Endothelial cell of umbilical vein (primary cell): ENCODE results near the gene AFAP1L2.

ENCODE experiments used
- EZH2 ChIP-seq: IDR thresholded peaks from 2 replicates; pipeline ENCODE4 v1.6.1; 2012; ENCODE audit warnings: borderline replicate concordance, low read depth, mild to moderate bottlenecking, moderate library complexity, low read length, inconsistent platforms; ENCODE audit not compliant: severe bottlenecking
- FOS ChIP-seq: IDR thresholded peaks from 2 replicates; pipeline ENCODE4 v1.6.1; 2011; ENCODE audit warnings: mild to moderate bottlenecking, low read length, moderate library complexity, borderline replicate concordance; ENCODE audit not compliant: insufficient read depth
- JUN ChIP-seq: IDR thresholded peaks from 2 replicates; pipeline ENCODE4 v1.6.1; 2011; ENCODE audit warnings: borderline replicate concordance, low read depth; ENCODE audit not compliant: insufficient read length, insufficient read depth
- MAX ChIP-seq: IDR thresholded peaks from 2 replicates; pipeline ENCODE4 v1.6.1; 2011; ENCODE audit not compliant: insufficient read depth, insufficient read length
- MYC ChIP-seq: IDR thresholded peaks from one replicate; pipeline ENCODE4 v1.6.1; 2011; ENCODE audit warnings: mild to moderate bottlenecking, low read depth, low read length
- POLR2A ChIP-seq: IDR thresholded peaks from 2 replicates; pipeline ENCODE4 v1.6.1; 2012; ENCODE audit warnings: low read depth, mild to moderate bottlenecking, control low read depth, low read length
- POLR2AphosphoS5 ChIP-seq: IDR thresholded peaks from 2 replicates; pipeline ENCODE4 v1.6.1; 2012; ENCODE audit warnings: low read depth, mild to moderate bottlenecking, control low read depth, low read length, moderate library complexity; ENCODE audit not compliant: insufficient read depth
- TF ChIP-seq, protein P1 (sequence below), 2 donors: IDR thresholded peaks; 1 replicate in 1 of 2; 2 replicates in 1 of 2; pipeline ENCODE4 v1.5.1; 2011; ENCODE audit warnings: low read length in 2 of 2, mild to moderate bottlenecking in 2 of 2, moderate library complexity in 2 of 2, control low read depth in 1 of 2, inconsistent platforms in 1 of 2, low read depth in 1 of 2; ENCODE audit not compliant: insufficient read depth in 1 of 2; ENCODE audit errors: extremely low read depth in 1 of 2

GRCh38 chr10:114311023-114311422 is 93.3 kb downstream of the AFAP1L2 start:
- TF ChIP-seq, protein P1, sequence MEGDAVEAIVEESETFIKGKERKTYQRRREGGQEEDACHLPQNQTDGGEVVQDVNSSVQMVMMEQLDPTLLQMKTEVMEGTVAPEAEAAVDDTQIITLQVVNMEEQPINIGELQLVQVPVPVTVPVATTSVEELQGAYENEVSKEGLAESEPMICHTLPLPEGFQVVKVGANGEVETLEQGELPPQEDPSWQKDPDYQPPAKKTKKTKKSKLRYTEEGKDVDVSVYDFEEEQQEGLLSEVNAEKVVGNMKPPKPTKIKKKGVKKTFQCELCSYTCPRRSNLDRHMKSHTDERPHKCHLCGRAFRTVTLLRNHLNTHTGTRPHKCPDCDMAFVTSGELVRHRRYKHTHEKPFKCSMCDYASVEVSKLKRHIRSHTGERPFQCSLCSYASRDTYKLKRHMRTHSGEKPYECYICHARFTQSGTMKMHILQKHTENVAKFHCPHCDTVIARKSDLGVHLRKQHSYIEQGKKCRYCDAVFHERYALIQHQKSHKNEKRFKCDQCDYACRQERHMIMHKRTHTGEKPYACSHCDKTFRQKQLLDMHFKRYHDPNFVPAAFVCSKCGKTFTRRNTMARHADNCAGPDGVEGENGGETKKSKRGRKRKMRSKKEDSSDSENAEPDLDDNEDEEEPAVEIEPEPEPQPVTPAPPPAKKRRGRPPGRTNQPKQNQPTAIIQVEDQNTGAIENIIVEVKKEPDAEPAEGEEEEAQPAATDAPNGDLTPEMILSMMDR (IDR thresholded peaks at IDR 0.05; ENCODE audit: extremely low read depth in 1 of 2, insufficient read depth in 1 of 2, low read depth in 1 of 2, low read length in 2 of 2), result no peak
- TF ChIP-seq EZH2, result no peak
- TF ChIP-seq FOS, result no peak
- no peak for TF ChIP-seq POLR2AphosphoS5
- TF ChIP-seq POLR2A, result no peak
- TF ChIP-seq MAX, result no peak
- no peak for TF ChIP-seq JUN
- TF ChIP-seq MYC, result no peak
